Stimulated activated memory B cell treated with anti-CD40 and anti-IgM and Interleukin-4, amounts not matched to agents 10 μg/mL and 1 μg/mL and 100 μg/mL, for 72 hours (primary cell): Measurements from ENCODE around the gene SART3.

Source experiments
- ATAC-seq: fragments of 150-1000 bp; cut with Tn5 transposase; 2 replicates; pipeline ENCODE4 v1.10.0; 2021
- H3K27ac Mint-ChIP-seq: one replicate; pipeline ENCODE4 v1.8.0; 2022; ENCODE audit warnings: mild to moderate bottlenecking, mixed read lengths
- H3K27me3 Mint-ChIP-seq: one replicate; pipeline ENCODE4 v1.8.0; 2022; ENCODE audit warnings: mixed read lengths
- H3K36me3 Mint-ChIP-seq: one replicate; pipeline ENCODE4 v1.8.0; 2022; ENCODE audit warnings: mixed read lengths
- H3K4me1 Mint-ChIP-seq: one replicate; pipeline ENCODE4 v1.8.0; 2022; ENCODE audit warnings: mixed read lengths
- H3K4me3 Mint-ChIP-seq: one replicate; pipeline ENCODE4 v1.8.0; 2022; ENCODE audit warnings: mild to moderate bottlenecking, moderate library complexity, mixed read lengths
- H3K9me3 Mint-ChIP-seq: one replicate; pipeline ENCODE4 v1.8.0; 2022; ENCODE audit warnings: mixed read lengths

SART3 gene, protein sequence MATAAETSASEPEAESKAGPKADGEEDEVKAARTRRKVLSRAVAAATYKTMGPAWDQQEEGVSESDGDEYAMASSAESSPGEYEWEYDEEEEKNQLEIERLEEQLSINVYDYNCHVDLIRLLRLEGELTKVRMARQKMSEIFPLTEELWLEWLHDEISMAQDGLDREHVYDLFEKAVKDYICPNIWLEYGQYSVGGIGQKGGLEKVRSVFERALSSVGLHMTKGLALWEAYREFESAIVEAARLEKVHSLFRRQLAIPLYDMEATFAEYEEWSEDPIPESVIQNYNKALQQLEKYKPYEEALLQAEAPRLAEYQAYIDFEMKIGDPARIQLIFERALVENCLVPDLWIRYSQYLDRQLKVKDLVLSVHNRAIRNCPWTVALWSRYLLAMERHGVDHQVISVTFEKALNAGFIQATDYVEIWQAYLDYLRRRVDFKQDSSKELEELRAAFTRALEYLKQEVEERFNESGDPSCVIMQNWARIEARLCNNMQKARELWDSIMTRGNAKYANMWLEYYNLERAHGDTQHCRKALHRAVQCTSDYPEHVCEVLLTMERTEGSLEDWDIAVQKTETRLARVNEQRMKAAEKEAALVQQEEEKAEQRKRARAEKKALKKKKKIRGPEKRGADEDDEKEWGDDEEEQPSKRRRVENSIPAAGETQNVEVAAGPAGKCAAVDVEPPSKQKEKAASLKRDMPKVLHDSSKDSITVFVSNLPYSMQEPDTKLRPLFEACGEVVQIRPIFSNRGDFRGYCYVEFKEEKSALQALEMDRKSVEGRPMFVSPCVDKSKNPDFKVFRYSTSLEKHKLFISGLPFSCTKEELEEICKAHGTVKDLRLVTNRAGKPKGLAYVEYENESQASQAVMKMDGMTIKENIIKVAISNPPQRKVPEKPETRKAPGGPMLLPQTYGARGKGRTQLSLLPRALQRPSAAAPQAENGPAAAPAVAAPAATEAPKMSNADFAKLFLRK

DNA sequence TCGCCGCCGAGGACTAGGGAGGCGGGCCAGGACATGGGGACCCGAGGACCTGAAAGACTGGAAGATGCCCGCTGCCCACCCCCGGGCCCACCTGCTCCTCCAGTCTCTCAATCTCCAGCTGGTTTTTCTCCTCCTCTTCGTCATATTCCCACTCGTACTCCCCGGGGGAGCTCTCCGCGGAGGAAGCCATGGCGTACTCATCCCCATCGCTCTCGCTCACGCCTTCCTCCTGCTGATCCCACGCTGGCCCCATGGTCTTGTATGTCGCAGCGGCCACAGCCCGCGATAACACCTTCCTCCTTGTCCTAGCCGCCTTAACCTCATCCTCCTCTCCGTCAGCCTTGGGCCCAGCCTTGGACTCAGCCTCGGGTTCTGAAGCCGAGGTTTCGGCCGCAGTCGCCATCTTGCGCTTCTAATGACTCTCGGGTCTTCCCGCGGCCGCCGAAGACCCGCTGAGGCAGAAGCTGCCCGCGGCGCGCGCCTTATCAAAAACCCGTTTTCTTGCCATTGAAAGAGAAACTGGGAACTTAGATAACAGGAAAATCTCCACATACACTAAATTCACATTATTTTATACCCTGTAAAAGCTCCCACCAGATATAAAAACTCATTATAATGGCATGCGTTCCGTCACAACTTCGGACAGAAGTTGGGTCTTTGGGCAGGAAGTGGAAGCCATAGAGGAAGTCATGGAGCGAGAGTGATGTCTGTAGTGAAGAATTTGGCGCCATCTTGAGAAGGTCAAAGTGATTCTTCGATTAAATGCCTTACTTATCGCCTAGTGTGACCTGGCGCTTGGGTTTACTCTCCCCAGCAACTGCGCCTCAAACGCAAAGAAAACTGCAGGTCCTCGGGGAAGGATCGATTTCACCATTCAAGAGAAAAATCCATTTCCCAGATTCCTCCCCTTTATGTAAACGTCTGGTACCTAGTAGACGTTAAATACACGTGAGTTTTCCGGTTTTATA, at the start of gene SART3:
TSS of gene SART3 (minus strand) at position 422 of the 968 bp plus-strand sequence. CDS start at position 403, 19 bp downstream.
- Mint-ChIP-seq H3K4me1 (peaks cover 51% of the 10 kb centered on the region), H3K27me3 (no peaks in the 10 kb centered on the region), H3K27ac (peak within 1 kb of the TSS; percentile 93), H3K9me3 (no peaks in the 10 kb centered on the region), H3K4me3 (peak within 1 kb of the TSS; percentile 94), H3K36me3 (peaks cover 17% of the 10 kb centered on the region)
- peak; percentile 66 for ATAC-seq

DNA sequence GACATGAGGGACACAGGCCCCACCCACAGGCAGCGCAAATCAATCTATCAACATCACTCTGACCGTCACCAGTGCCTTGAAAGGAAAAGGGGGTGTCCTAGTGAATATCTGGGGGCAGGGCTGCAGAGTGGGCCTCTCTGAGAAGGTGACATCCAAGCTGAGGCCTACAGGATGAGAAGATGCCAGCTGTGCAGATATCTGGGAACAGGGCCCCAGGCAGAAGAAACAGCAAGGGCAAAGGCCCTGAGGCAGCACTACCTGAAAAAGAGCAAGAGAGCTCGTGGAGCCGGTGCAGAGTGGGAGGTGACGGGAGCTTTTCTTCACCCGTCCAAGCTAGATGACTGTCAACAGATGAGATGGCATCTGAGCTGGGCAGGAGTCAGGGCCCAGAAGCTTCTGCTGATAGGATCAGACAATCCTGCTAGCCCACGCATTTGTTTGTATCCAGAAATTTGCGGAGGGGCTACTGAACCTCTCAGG, 49.4 kb upstream of the SART3 start:
- peaks cover 17% of the 10 kb centered on the region for H3K27me3 Mint-ChIP-seq
- no peak for ATAC-seq
- H3K27ac Mint-ChIP-seq: peak overlapping the region; percentile 30
- no peaks in the 10 kb centered on the region for H3K36me3 Mint-ChIP-seq
- H3K9me3 Mint-ChIP-seq: peaks cover 5% of the 10 kb centered on the region
- H3K4me1 Mint-ChIP-seq: peaks cover 55% of the 10 kb centered on the region
- no peak overlapping the region for H3K4me3 Mint-ChIP-seq

DNA sequence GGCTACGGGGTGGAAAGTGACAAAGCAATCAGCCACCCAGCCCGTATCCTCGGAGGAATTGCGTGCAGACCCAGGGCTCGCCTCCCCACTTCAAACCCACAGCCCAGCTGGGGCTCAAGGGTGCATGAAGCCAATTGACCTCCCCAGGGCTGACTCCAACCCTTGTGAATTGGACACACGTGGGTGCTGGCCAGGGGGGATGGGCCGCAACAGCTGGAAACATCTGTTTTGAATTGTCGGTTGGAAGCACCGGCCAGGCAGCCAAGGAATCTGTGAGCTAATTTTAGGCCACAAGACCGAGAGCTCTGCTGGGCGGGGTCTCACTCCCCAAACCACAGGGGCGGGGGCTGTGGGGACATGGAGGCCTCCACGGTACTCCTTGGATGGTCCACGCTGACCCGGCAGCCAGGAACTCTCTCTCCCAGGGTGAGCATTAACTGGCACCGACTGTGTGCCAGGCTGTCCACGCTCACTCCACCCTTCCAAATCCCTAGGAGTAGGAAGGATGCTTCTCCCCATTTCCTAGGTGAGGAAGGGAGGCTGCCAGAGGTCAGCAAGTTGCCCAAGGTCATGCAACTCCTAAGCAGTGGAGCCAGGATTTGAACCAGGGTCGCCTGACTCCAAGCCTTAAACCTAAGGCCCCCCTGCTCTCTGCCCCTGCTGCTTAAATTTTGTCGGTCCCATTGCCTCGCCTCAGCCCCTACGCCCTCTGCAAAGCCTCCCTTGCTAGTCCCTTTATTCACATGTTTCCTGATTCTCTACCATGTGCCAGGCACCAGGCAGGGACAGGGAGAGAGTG, 48.8 kb upstream of the SART3 start:
- peaks cover 5% of the 10 kb centered on the region for H3K9me3 Mint-ChIP-seq
- H3K27ac Mint-ChIP-seq: peak overlapping the region; percentile 30
- H3K4me1 Mint-ChIP-seq: peaks cover 53% of the 10 kb centered on the region
- H3K27me3 Mint-ChIP-seq: peaks cover 17% of the 10 kb centered on the region
- no peak overlapping the region for H3K4me3 Mint-ChIP-seq
- H3K36me3 Mint-ChIP-seq: no peaks in the 10 kb centered on the region
- peak; percentile 59 for ATAC-seq

DNA sequence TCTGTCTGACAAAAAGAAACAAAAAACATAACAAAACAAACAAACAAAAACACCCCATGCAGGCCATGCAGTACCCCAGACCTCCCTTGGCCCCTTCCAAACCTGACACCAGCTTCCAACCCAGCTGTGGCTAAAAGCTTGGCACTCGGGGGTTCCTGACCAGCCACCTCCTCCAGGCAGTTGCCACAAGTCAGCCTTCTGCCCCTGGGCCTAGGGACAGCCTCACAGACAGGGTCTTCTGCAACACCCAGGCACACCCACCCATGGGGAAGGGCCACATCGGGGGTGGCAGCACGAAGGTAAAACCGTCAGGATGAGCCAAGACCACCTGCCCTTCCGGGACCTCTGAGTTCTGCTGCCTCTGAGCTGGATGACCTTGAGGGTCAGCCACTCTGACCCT, 47.6 kb upstream of the SART3 start:
- Mint-ChIP-seq H3K27ac (peak overlapping the region; percentile 66), H3K4me3 (no peak overlapping the region), H3K27me3 (peaks cover 17% of the 10 kb centered on the region), H3K4me1 (peaks cover 41% of the 10 kb centered on the region), H3K36me3 (no peaks in the 10 kb centered on the region), H3K9me3 (peaks cover 5% of the 10 kb centered on the region)
- ATAC-seq: no peak

DNA sequence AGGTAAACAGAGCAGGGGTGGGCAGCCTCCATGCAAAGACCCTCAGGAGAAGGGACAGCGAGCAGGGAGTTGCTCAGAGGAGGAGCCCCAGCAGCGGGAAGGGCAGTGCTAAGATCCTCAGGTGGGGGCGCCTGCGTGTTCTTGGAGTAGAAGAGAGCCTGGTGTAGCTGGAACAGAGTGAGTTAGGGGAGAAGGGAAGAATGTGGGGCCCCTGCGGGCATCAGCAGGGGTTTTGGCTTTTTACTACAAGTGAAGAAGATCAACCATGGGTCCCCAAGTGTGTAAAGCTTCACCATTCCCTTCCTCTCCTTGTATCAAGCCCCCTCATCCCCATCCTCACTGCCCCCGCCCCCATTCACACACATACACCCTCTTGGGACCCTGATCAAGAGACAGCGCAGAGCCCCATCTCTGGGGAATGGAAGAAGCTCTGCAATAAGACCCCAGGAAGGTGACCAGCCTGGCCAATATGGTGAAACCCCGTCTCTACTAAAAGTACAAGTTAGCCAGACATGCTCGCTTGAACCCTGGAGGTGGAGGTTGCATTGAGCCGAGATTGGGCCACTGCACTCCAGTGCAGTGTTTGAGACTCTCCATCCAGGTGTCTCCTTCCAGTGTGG, 47.1 kb upstream of the SART3 start:
- no peak for ATAC-seq
- Mint-ChIP-seq H3K36me3 (no peaks in the 10 kb centered on the region), H3K9me3 (peaks cover 5% of the 10 kb centered on the region), H3K27me3 (peaks cover 17% of the 10 kb centered on the region), H3K4me1 (peaks cover 36% of the 10 kb centered on the region), H3K4me3 (no peak overlapping the region), H3K27ac (peak overlapping the region; percentile 66)

DNA sequence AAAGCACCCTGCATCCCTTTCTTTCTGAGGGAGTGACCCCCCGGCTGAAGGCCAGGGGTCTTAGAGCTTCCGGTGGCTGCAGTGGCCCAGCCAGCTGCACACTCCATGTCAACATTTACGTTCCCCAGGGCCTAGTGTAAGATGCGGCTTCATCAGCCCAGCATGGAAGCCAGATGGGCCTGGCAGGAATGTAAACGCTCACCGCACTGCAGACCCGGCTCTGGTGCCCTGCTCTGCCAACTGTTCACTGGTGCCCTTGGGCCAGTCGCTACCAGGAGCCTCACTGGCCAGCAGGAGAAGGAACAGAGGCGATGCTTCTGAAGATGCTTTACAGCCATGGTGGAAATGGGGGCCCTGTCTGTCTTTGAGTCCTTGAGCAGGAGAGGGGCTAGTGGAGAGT, 45.5 kb upstream of the SART3 start:
- Mint-ChIP-seq H3K27me3 (peaks cover 17% of the 10 kb centered on the region), H3K4me1 (peaks cover 20% of the 10 kb centered on the region), H3K27ac (peak overlapping the region; percentile 66), H3K4me3 (no peak overlapping the region), H3K36me3 (no peaks in the 10 kb centered on the region), H3K9me3 (peaks cover 5% of the 10 kb centered on the region)
- no peak for ATAC-seq

DNA sequence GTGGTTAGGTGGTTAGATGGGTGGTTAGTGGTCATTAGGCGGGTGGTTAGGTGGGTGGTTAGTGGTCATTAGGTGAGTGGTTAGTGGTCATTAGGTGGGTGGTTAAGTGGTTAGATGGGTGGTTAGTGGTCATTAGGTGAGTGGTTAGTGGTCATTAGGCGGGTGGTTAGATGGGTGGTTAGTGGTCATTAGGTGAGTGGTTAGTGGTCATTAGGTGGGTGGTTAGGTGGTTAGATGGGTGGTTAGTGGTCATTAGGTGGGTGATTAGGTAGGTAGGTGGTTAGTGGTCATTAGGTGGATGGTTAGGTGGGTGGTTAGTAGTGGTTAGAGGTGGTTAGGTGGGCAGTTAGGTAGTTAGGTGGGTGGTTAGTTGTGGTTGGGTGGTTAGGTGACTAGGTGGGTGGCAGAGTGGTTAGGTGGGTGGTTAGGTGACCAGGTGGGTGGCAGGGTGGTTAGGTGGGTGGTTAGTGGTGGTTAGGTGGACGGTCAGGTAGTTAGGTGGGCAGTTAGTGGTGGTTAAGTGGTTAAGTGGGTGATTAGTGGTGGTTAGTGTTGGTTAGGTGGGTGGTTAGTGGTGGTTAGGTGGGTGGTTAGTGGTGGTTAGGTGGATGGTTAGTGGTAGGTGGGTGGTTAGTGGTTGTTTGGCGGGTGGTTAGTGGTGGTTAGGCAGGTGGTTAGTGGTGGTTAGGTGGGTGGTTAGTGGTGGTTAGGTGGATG, 44.9 kb upstream of the SART3 start:
- H3K27ac Mint-ChIP-seq: peak overlapping the region; percentile 66
- H3K4me3 Mint-ChIP-seq: no peak overlapping the region

DNA sequence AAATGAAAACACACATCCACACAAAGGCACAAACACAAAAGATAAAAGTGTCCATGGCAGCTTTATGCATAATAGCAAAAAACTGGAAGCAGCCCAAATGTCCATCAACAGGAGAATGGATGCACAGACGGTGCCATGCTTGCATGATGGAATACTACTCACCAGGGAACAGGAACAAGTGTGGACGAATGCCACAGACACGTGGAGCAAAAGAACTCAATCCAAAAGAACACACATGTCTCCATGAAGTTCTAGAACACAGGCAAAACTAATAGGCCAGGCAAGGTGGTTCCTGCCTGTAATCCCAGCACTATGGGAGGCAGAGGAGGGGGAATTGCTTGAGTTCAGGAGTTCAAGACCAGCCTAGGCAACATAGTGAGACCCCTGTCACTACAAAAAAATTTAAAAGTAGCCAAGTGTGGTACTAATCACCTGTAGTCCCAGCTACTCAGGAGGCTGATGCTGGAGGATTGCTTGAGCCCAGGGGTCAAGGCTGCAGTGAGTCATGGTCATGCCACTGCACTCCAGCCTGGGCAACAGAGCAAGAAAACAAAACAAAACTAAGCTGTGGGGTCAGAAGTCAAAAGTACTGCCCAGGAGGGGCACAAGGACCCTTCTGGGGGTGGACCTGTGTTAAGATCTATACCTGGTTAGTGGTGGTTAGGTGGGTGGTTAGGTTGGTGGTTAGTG, 44.2 kb upstream of the SART3 start:
- H3K4me1 Mint-ChIP-seq: peaks cover 19% of the 10 kb centered on the region
- peaks cover 5% of the 10 kb centered on the region for H3K9me3 Mint-ChIP-seq
- H3K27ac Mint-ChIP-seq: peak overlapping the region; percentile 66
- peaks cover 17% of the 10 kb centered on the region for H3K27me3 Mint-ChIP-seq
- ATAC-seq: no peak
- no peaks in the 10 kb centered on the region for H3K36me3 Mint-ChIP-seq
- no peak overlapping the region for H3K4me3 Mint-ChIP-seq

More for the DNA sequence above, 44.9 kb upstream of the SART3 start:
- Mint-ChIP-seq H3K36me3 (no peaks in the 10 kb centered on the region), H3K27me3 (peaks cover 17% of the 10 kb centered on the region), H3K9me3 (peaks cover 5% of the 10 kb centered on the region), H3K4me1 (peaks cover 19% of the 10 kb centered on the region)
- ATAC-seq: no peak

DNA sequence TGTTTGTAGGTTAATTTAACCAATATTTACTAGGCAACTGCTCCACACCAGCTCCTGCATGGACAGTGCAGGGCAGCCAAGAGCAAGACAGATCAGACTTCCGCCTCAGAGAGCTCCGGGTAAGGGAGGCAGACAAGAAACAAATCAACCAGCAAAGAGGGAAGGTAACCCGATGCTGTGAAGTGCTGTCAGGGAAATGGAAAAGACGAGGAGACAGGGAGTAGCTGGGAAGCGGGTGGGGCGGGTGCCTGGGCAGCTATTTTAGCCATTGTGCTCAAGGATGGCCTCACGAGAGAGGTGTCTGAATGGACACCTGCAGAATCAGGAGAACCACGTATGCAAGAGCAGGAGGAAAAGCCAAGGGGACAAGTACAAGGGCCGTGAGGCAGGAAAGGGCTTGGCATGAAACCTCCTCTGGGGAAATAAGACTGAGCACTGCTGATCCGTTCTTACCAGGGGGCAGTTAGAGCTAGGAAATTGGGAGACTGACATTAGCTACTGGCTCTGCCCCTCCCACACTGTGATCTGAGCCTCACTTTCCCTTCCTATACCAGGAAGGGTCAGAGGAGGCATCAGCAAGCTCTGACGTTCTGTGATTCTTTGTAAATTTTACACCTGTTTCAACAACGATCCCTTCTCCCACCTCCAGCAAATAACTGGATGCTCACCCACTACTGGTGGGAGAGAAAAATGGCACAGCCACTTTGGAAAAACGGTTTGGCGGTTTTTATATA, 43.4 kb upstream of the SART3 start:
- Mint-ChIP-seq H3K27ac (peak overlapping the region; percentile 66), H3K27me3 (peaks cover 17% of the 10 kb centered on the region), H3K4me1 (peaks cover 19% of the 10 kb centered on the region), H3K36me3 (no peaks in the 10 kb centered on the region), H3K9me3 (peaks cover 5% of the 10 kb centered on the region), H3K4me3 (no peak overlapping the region)
- ATAC-seq: no peak

DNA sequence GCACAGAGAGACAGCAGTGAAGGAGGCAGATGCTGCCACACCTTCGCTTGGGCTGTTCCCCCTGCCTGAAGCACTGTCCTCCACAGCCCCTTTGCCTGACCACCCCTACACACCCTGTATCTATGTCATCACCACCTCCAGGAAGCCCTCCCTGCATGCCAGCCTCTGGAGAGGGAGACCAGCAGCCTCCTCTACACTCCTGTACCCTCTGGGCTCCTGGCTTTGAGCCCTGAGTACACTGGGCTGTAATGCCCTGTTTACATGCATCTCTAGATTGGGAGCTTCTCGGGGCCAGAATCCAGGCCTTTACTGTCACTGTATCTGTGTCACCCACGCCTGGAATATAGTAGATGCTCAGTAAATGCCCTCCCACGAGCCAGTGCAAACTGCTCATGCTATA, 42.8 kb upstream of the SART3 start:
- peak overlapping the region; percentile 40 for H3K27ac Mint-ChIP-seq
- H3K4me3 Mint-ChIP-seq: no peak overlapping the region
- H3K36me3 Mint-ChIP-seq: no peaks in the 10 kb centered on the region
- peaks cover 19% of the 10 kb centered on the region for H3K4me1 Mint-ChIP-seq
- peaks cover 15% of the 10 kb centered on the region for H3K27me3 Mint-ChIP-seq
- H3K9me3 Mint-ChIP-seq: peaks cover 5% of the 10 kb centered on the region
- no peak for ATAC-seq

DNA sequence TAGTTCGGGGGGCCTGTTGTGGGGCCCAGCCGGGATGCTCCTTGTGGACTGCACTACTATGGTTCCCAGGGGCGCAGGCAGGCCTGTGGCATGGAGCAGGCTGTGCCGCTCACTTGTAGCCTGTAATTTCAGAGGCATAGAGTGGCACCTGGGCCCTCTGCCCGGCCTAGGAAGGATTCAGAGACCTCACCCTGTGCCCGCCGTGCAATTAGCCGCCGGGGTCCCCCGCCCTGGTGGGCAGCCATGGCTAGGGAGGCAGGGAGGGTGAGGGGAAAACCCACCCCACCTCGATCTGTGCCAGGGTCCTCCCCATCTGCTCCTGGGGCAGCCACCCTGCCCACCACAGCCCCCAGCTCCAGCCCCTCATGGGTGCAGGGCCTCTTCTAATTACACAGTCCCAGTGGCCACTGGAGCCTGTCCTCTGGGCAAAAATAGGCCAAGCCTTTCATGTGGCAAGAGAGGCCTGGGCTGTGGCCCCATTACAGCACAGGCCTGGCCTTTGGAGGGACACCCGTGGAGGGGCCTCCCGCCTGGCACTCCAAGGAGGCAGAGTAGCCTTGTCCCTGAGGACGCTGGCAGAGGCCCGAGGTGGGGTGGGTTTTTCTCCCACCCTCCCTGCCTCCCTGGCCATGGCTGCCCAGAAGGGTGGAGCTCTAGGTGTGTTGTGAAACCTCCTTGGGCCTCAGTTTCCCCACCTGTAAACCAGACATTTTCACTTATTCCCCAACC, 42.2 kb upstream of the SART3 start:
- ATAC-seq: peak; percentile 29
- Mint-ChIP-seq H3K27me3 (peaks cover 9% of the 10 kb centered on the region), H3K9me3 (peaks cover 5% of the 10 kb centered on the region), H3K4me1 (peaks cover 20% of the 10 kb centered on the region), H3K36me3 (no peaks in the 10 kb centered on the region), H3K27ac (peak overlapping the region; percentile 40), H3K4me3 (no peak overlapping the region)
